HepG2 (cell line): ENCODE data around the gene FAS. TPM values are rescaled to one million over a fixed set of nuclear protein-coding genes. Genes with fewer than 3 reads are reported as not detected.

Source experiments
- ARID4A ChIP-seq: sonication (generic); formaldehyde crosslinking; IDR thresholded peaks from 2 replicates; pipeline ENCODE4 v1.5.0; 2020; ENCODE audit warnings: mild to moderate bottlenecking, missing genetic modification reagents, borderline replicate concordance
- BORCS8-MEF2B ChIP-seq: sonication (generic); formaldehyde crosslinking; IDR thresholded peaks from 2 replicates; pipeline ENCODE4 v1.8.0; 2022; ENCODE audit warnings: mild to moderate bottlenecking, missing genetic modification reagents
- PATZ1 ChIP-seq: sonication (generic); formaldehyde crosslinking; IDR thresholded peaks from 2 replicates; pipeline ENCODE4 v1.4.0; 2020; ENCODE audit warnings: missing genetic modification reagents
- TFDP2 ChIP-seq: sonication (generic); formaldehyde crosslinking; IDR thresholded peaks from 2 replicates; pipeline ENCODE4 v1.4.0; 2020; ENCODE audit warnings: missing genetic modification reagents
- ZFX ChIP-seq: sonication (generic); formaldehyde crosslinking; IDR thresholded peaks from 2 replicates; pipeline ENCODE4 v1.4.0; 2020; ENCODE audit warnings: mild to moderate bottlenecking, low read depth, missing genetic modification reagents, moderate library complexity
- ZNF33B ChIP-seq: sonication (generic); formaldehyde crosslinking; IDR thresholded peaks from 2 replicates; pipeline ENCODE4 v1.5.1; 2020; ENCODE audit warnings: mild to moderate bottlenecking, missing genetic modification reagents
- ZNF704 ChIP-seq: sonication (generic); formaldehyde crosslinking; IDR thresholded peaks from 2 replicates; pipeline ENCODE4 v1.8.1; 2023; ENCODE audit warnings: mild to moderate bottlenecking, inconsistent platforms, moderate library complexity, missing genetic modification reagents, borderline replicate concordance
- ZNF761 ChIP-seq: sonication (generic); formaldehyde crosslinking; conservative IDR thresholded peaks from 2 replicates; pipeline ENCODE4 v1.4.0; 2020; ENCODE audit warnings: mild to moderate bottlenecking, missing genetic modification reagents
- ZSCAN9 ChIP-seq: IDR thresholded peaks from 2 replicates; pipeline ENCODE4 v1.6.1; 2016; ENCODE audit warnings: borderline replicate concordance
- polyA plus RNA-seq, 8 experiments: library from polyadenylated mRNA; depleted of rRNA in 3 of 8; stranded (reverse) in 7 of 8; unstranded in 1 of 8; fragments of >200 nt; fragmentation: Illumina TruSeq in 4 of 8; extraction: Trizol in 4 of 8; gene quantifications; 2 replicates each; pipeline versions ENCODE4 v1.2.1 to v1.2.3, GENCODE V29; 2011 to 2016; ENCODE audit warnings: low read depth in 4 of 8, missing spikeins in 1 of 8, mixed read lengths in 1 of 8; ENCODE audit not compliant: insufficient read depth in 1 of 8
- total RNA-seq, 5 experiments: library from RNA; depleted of rRNA; stranded (reverse); fragments of >200 nt; fragmentation: Illumina TruSeq; extraction: Trizol; gene quantifications; 2 replicates each; pipeline ENCODE4 v1.2.3, GENCODE V29; 2016; ENCODE audit warnings: low read depth in 1 of 5
- TF ChIP-seq, protein P1 (sequence below): sonication (generic); formaldehyde crosslinking; IDR thresholded peaks from 2 replicates; pipeline ENCODE4 v1.4.0; 2020; ENCODE audit warnings: mild to moderate bottlenecking, missing genetic modification reagents
- TF ChIP-seq, protein P2 (sequence below): sonication (generic); formaldehyde crosslinking; IDR thresholded peaks from 2 replicates; pipeline ENCODE4 v1.4.0; 2020; ENCODE audit warnings: missing genetic modification reagents
- TF ChIP-seq, protein P3 (sequence below): sonication (generic); formaldehyde crosslinking; IDR thresholded peaks from 2 replicates; pipeline ENCODE4 v1.9.0; 2021; ENCODE audit warnings: missing genetic modification reagents, mild to moderate bottlenecking, borderline replicate concordance
- TF ChIP-seq, protein P4 (sequence below): sonication (generic); formaldehyde crosslinking; IDR thresholded peaks from 2 replicates; pipeline ENCODE4 v1.5.0; 2020; ENCODE audit warnings: mild to moderate bottlenecking, low read depth, missing genetic modification reagents, borderline replicate concordance

Gene FAS
- total and polyA plus RNA-seq, 2 of the 13 experiments (the other 11 are each of a cell fraction or from before 2014, with no cell fraction given): 5.9 to 17.9 TPM

DNA sequence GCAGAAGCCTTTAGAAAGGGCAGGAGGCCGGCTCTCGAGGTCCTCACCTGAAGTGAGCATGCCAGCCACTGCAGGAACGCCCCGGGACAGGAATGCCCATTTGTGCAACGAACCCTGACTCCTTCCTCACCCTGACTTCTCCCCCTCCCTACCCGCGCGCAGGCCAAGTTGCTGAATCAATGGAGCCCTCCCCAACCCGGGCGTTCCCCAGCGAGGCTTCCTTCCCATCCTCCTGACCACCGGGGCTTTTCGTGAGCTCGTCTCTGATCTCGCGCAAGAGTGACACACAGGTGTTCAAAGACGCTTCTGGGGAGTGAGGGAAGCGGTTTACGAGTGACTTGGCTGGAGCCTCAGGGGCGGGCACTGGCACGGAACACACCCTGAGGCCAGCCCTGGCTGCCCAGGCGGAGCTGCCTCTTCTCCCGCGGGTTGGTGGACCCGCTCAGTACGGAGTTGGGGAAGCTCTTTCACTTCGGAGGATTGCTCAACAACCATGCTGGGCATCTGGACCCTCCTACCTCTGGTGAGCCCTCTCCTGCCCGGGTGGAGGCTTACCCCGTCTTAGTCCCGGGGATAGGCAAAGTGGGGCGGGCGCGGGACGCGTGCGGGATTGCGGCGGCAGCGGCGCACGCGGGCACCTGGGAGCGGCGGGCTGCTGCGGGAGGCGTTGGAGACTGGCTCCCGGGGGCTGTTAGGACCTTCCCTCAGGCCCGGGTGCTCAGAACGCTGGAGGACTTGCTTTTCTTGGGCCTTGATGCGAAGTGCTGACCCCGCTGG, at the start of gene FAS (continued):
- TF ChIP-seq ARID4A (CRISPR knock-in tag) (peak; percentile 63; the same call in 1 of the 2 replicates), ZFX (CRISPR knock-in tag) (peak; percentile 74; the same call in 1 of the 2 replicates), ZNF761 (CRISPR knock-in tag) (0 out of 2 replicates have a peak, but pooled peaks have one; percentile 44), PATZ1 (peak; percentile 53; the same call in 1 of the 2 replicates), TFDP2 (CRISPR knock-in tag) (peak; percentile 32; the same call in 1 of the 2 replicates), ZNF33B (CRISPR knock-in tag) (peak; percentile 18; the same call in 1 of the 2 replicates), BORCS8-MEF2B (CRISPR knock-in tag) (no peak), ZSCAN9 (CRISPR knock-in tag) (0 out of 2 replicates have a peak, but pooled peaks have one; percentile 20), ZNF704 (0 out of 2 replicates have a peak, but pooled peaks have one; percentile 64)
- TF ChIP-seq, protein P1, sequence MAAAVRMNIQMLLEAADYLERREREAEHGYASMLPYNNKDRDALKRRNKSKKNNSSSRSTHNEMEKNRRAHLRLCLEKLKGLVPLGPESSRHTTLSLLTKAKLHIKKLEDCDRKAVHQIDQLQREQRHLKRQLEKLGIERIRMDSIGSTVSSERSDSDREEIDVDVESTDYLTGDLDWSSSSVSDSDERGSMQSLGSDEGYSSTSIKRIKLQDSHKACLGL (CRISPR knock-in tag): 0 out of 2 replicates have a peak, but pooled peaks have one; percentile 36
- TF ChIP-seq, protein P2, sequence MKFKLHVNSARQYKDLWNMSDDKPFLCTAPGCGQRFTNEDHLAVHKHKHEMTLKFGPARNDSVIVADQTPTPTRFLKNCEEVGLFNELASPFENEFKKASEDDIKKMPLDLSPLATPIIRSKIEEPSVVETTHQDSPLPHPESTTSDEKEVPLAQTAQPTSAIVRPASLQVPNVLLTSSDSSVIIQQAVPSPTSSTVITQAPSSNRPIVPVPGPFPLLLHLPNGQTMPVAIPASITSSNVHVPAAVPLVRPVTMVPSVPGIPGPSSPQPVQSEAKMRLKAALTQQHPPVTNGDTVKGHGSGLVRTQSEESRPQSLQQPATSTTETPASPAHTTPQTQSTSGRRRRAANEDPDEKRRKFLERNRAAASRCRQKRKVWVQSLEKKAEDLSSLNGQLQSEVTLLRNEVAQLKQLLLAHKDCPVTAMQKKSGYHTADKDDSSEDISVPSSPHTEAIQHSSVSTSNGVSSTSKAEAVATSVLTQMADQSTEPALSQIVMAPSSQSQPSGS (CRISPR knock-in tag): 0 out of 2 replicates have a peak, but pooled peaks have one; percentile 14
- TF ChIP-seq, protein P3, sequence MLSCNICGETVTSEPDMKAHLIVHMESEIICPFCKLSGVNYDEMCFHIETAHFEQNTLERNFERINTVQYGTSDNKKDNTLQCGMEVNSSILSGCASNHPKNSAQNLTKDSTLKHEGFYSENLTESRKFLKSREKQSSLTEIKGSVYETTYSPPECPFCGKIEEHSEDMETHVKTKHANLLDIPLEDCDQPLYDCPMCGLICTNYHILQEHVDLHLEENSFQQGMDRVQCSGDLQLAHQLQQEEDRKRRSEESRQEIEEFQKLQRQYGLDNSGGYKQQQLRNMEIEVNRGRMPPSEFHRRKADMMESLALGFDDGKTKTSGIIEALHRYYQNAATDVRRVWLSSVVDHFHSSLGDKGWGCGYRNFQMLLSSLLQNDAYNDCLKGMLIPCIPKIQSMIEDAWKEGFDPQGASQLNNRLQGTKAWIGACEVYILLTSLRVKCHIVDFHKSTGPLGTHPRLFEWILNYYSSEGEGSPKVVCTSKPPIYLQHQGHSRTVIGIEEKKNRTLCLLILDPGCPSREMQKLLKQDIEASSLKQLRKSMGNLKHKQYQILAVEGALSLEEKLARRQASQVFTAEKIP (CRISPR knock-in tag): no peak
- TF ChIP-seq, protein P4, sequence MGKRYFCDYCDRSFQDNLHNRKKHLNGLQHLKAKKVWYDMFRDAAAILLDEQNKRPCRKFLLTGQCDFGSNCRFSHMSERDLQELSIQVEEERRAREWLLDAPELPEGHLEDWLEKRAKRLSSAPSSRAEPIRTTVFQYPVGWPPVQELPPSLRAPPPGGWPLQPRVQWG (CRISPR knock-in tag): no peak
